Measurements from ENCODE around the gene FCN1.

The FCN1 gene

GRCh38 chr9:134951461-134951860, 33.7 kb upstream of the FCN1 start:
- DNase-seq: no peak

GRCh38 chr9:134950386-134951210, 32.9 kb upstream of the FCN1 start:
- no peak for DNase-seq

- DNase-seq: no peak
Measured at GRCh38 chr9:134949681-134950385, 32.1 kb upstream of the FCN1 start.

DNA sequence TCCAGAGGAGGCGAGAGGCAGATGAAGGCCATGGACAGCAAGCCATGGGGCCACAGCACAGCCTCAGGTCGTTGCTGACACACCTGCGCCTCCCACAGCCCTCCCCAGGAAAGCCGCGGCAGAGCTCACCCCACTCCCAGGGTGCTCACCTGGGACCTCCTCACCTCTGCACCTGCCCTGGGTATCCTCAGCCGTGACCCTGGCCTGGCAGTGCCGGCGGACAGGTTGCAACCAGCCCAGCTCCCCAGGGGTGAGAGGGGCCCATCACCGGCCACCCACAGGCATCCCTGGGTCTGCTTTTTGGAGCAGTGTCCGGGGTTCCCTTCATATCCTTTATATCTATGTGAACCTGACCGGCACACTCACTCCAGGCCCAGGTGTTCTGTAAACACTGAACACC, 30.4 kb upstream of the FCN1 start:
- no peak for DNase-seq

DNA sequence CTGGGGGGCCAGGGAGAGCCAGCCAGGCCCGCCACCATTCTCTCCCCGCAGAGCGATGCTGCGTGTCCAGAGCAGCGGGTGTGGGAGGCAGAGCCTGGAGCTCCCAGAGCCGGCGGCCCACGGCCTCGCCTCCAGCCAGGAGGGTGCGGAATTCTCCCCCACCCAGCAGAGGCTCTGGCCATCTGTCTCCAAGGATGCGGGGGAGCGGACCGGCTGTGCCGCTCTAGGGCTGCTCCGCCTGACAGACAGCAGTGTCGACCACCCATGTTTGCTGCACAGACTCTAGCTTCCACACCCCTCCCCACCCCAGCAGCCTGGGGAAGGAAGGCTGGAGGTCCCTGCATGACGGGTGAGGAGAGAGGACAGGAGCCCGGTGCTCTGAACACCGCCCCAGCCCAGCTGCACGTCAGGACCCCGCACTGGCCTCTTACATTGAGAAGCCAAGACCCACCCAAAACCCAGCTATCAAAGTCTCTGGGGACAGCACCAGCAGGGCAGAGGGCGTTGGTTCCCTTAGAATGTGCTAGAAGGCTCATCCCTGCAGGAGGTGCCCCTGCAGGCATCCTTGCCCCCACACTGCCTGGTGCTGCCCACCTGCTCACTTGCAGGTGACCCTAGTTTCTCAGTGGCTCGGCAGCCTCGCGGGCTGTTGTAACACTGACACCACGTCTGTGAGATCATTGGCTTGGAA, 29.7 kb upstream of the FCN1 start:
- DNase-seq: no peak

DNA sequence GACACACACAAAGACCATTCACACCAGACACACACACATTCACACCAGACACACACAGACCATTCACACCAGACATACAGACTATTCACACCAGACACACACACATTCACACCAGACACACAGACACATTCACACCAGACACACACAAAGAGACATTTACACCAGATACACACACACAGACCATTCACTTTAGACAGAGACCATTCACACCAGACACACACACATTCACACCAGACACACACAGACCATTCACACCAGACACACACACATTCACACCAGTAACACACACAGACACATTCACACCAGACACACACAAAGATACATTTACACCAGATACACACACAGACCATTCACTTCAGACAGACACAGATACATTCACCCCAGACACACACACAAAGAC, 29.0 kb upstream of the FCN1 start:
- no peak for DNase-seq

- no peak for DNase-seq
Measured at GRCh38 chr9:134945509-134946275, 28.0 kb upstream of the FCN1 start.

DNA sequence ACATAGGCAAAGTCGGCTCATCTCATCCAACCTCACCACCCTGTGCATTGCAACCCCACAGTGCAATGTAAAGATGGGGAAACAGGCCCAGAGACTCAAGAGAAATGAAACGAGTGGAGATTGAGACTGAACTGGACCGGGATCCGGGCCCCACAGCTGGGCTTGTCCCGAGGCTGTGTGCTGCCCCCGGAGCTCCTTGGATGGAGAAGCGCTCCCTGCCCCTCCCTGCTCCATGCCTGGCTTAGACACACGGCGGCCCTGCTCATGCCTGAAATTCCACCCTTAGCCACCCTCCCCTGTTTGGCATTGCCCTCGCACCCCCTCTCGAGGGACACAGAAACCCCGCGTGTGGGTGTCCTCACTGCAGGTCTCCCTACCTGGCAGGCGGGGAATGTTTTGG, 27.2 kb upstream of the FCN1 start:
- no peak for DNase-seq

- DNase-seq: no peak
Measured at GRCh38 chr9:134944351-134944802, 26.7 kb upstream of the FCN1 start.

DNA sequence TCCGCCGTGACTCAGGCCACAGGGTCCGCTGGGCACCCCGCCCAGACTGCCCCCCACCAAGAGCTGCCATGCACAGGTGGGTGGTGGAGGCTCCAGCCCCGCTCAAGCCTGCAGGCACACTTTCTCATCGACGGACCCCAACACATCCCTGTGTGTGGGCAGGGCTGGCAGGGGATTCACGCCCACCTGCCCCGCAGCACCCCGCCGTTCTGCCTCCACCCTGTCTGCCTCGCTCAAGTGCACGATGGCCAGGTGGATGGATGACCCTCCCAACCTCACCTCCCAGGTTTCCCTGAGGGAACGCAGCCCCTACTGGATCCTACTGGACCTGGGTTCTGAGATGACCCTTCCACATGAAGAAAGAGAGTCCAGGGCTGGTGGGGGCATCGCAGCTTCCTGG, 26.1 kb upstream of the FCN1 start:
- no peak for DNase-seq

DNA sequence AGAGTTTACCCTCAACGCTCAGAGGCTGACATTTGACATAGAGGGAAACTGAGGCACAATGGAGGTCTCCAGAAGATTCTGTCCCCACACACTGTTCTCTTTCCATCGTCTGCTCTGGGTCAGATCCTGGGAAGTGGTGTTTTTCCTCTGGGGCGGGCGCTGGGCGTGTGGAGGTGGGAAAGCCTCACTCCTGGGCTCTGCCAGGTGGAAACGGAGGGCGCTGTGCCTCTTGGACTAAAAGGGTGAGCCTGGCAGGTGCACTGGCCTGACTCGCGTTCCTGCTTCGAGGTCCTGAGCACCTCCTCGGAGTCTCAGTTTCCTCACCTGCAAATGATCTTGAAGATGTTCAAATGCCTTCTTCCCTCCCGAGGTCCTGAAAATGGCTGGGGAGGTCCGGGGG, 25.7 kb upstream of the FCN1 start:
- DNase-seq: no peak

- no peak for DNase-seq
Measured at GRCh38 chr9:134942788-134943184, 25.1 kb upstream of the FCN1 start.

GRCh38 chr9:134942011-134942787, 24.5 kb upstream of the FCN1 start:
- no peak for DNase-seq

DNA sequence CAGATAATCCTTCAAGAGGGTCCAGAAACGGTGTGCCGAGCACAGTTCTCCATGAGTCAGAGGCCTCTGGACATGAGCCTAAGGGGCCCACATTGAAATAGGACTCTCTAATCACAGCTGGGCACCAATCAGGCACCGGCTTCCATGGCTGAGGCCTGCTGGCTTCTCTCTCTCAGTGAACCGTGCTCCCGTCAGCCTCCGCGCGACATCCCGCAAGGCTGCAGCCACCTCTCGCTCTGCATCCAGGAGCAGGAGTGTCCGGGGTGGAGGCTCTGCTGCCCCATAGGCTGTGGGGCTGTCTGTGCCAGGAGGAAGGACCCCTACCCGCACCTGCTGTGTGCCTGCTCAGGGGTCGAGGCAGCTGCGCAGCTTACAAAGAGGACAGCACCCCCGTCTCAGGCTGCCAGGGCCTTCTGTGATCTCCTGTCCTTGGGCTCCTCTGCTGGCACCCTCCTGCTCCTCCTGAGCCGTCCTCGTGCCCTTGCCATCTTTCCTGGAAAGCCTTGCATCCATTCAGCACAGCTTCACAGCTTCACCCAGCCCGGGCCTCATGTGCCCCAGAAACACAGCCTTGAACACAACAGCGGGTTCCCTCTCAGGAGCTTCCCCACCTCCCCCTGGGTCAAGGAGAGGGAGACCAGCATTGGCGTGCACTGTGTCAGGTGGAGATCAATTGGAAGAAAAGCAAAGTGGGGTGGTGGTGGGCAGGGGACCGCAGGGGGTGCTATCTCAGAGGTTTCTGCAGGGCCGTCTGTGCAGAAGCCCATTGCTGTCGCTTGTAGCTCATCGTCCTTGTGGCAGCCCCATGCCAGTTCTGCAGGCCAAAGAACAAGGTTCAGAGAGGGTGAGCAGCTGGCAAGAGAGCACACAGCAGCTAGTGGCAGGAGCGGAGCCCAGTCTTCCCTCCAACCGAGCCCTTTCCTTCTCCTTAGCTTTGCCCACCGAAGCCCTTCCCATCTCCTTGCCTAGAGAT, 22.8 kb upstream of the FCN1 start:
- no peak for DNase-seq

DNA sequence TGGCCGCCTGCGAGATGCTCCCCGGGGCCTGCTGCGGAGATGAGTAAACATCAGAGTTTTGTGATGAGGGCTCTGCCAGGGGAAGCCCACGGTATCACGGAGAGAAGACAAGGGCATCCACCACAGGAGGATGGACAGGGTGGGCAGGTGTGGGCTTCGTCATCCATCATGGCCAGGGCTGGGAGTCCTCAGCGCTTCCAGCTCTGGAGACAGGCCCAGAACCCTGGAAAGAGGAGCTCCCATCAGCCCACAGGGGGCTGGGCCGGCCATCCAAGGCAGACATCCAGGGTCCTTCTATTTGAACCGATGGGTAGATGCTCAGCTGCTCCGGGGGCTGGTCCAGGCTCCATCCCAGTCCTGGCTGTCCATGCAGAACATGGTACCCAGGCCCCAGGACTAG, 22.1 kb upstream of the FCN1 start:
- DNase-seq: no peak

DNA sequence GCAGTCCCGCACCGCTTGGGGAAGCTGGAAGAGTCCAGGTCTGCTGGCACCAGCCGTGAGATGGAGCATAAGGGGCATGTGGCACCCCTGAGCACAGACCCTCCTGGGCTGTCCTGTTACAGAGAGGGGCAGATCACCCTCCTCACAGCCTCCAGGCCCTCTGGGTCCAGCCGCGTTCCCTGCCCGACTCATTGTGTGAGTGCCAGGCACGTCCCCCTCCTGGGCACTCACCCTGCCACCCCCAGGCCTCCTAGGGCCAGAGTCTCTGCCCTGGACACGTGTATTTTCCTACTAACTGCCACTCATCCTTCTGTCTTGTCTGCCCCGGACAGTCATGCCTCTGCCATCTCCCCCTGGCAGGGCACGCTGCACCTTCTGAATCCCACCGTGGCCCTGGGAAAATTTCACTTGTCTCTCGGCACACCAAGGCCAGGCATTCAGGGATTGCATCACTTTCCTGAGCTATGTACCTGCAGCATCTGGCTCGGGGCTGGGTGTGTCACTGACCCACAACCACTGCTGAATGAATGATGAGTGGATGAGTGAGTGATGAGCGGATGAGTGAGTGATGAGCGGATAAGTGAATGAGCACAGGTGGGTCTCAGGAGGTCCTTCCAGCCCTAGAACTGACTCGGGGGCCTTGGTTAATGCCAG, 21.5 kb upstream of the FCN1 start:
- DNase-seq: no peak

DNA sequence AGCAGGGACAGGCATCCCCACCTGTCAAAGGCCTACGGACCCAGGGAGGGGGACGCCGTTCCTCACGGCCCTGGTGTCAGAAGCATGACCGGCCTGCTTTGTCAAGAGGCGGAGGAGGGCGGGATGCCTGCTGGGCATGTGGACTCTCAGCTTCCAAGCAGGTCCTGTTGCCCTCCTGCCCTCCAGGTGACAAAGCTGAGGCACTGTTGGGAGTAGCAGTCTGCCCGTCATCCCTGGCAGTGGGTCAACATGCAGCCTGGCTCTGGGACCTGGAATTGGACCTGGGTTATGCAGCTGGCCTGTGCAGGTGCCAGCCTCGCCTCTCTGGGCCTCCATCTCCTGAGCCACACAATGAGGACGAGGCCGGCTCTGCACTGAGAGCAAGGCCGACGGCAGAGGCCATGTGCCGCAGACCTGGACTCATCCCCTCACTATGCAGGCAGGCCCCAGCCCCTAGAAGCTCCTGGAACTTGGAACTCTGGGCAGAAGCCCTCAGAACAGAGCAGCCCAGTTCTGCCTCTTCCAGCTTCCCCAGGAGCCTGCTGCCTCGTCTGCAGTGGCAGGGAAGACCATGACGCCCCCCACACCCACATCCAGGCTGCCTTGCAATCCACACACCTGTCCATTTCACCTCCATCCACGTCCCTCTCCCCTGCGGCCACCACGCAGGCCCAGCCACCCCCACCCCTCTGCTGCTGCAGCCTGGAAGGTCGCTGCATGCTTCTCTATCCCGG, 20.8 kb upstream of the FCN1 start:
- no peak for DNase-seq

- DNase-seq: no peak
Measured at GRCh38 chr9:134937566-134938345, 20.0 kb upstream of the FCN1 start.

- no peak for DNase-seq
Measured at GRCh38 chr9:134937164-134937555, 19.4 kb upstream of the FCN1 start.

Data from activated CD4-positive, alpha-beta T cell treated with anti-CD3 and anti-CD28 coated beads for 4 hours (primary cell).